ENCODE measurements around the gene YIPF6.
A peak's percentile ranks its signal among the peaks of the same experiment; 100 is the strongest.
"Not testable (repeated sequence)": the region's sequence is repeated elsewhere in the genome, so short reads cannot be mapped to it uniquely, and the experiment has no call there.

YIPF6 gene

DNA sequence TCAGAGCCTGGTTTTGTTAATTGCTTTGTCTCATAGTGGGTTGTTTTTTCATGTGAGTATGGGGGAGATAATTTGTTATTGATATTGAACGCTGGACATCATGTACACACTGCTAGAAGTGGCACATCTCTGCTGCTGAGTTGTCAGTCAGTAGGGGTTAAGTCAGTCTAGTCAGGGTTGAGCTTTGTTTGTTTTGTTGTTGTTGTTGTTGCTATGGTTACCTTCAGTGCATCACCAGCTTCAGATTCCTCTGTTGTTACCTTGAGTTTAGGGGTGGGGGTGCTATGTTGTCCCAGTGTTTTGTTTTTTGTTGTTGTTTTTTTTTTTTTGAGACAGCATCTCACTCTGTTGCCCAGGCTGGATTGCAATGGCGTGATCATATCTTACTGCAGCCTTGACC is 9.9 kb downstream of the YIPF6 start:
- no peak for DNase-seq

DNA sequence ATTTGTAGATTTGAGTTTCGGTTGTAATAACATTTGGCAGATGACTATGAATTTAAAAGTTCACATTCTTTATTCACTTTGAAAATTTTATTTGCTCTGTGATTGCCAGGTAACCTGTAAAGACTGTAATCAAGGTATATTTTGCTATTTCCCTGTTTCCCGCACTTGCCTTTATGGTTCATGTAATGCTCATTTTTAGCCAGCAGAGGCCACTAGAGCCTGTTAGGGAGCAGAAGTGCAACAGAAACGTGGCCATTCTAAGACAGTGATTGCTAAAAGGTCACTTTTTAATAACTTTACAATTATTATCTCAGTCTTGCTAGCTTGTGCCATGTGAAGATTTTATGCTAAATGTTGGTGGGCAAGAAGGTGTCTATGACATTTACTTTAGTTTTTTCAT is 12.4 kb downstream of the YIPF6 start:
- DNase-seq = peak; percentile 2

DNA sequence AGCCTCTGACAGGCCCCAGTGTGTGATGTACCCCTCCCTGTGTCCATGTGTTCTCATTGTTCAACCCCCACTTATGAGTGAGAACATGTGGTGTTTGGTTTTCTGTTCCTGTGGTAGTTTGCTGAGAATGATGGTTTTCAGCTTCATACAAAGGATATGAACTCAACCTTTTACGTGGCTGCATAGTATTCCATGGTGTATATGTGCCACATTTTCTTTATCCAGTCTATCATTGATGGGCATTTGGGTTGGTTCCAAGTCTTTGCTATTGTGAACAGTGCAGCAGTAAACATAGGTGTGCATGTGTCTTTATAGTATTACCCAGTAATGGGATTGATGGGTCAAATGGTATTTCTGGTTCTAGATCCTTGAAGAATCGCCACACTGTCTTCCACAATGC is 25.8 kb downstream of the YIPF6 start:
- not testable (repeated sequence) for DNase-seq

DNA sequence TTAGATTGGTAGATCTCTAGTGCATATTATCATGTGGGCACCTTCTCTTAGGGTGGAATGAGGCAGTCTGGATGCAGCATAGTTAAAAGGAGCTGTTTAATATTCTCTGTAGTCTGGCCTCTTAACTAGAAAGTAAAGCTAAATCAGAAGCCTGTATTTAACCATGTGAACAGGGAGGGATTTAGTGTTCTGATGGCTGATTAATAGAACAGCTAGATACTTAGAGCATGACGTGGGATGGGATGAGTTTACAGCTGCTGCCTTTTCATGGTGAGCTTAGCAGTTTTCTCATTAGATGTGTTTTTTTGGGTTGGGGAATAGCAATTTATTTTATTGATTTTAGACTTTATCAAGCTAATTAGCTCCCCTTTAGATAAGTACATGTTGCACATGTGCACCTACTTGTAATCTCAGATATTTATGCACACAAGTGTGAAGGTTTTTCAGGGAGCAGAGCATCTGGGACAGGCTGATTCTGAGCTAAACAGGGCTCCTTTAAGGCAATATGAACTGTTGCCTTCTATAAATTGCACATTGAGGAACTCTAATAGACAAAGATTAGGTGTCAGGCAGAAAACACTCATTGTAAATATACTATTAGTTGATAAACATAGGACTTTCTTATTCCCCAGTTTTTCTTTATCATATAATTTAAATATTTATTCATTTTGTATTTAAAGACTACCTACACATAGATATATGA is 34.1 kb downstream of the YIPF6 start:
- no peak for DNase-seq

DNA sequence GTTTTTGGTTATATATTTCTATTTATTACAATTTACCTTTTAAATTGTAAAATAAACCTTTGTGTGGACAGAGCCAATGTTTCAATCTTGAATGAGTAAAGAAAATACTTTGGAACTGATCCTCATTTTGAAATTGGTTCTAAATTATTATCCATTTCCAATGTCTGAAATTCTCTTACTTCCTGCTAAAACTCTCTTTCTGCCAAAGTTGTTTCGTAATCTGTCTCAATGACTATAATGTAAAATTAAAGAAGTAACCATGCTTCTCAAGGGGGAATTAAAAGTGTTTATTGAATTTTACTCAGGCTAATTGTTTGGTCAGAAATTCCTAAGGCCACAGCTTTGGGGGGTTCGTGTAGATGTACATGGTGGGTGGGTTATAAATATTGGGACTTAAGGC is 34.8 kb downstream of the YIPF6 start:
- DNase-seq = no peak

DNA sequence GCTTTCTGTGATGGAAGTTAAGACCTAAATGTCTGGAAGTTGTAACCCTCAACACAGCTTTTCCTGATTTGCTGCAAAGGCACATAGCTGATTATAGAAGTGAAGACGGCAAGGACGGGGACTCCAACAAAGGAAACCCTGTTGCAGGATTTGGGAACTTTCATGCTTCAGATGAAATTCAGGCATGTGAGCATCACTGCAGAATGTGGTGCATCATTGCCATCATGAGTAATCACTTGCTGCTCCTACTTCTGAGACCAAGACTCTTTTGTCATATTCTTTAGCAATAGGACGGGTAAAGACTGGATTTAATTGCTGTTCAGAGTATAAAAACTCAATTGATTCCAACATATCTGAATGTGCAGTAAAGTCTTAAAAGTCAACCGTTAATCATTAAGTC is 35.8 kb downstream of the YIPF6 start:
- no peak for DNase-seq

DNA sequence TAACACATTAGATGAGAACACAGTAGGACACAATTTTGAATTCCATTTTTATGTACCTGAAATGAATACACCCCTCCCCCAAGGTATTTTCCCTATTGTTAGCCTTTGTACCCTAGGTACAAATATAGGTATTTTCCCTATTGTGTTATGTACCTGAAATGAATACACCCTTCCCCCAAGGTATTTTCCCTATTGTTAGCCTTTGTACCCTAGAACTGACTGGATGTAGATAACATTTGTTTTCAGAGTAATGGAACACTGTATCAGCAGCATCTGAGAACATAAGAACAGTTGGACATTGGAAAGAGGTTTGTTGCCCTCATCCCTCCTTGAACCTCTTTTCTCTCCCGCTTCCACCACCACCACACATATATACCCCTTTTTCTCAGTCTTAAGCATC is 37.6 kb downstream of the YIPF6 start:
- no peak for DNase-seq

DNA sequence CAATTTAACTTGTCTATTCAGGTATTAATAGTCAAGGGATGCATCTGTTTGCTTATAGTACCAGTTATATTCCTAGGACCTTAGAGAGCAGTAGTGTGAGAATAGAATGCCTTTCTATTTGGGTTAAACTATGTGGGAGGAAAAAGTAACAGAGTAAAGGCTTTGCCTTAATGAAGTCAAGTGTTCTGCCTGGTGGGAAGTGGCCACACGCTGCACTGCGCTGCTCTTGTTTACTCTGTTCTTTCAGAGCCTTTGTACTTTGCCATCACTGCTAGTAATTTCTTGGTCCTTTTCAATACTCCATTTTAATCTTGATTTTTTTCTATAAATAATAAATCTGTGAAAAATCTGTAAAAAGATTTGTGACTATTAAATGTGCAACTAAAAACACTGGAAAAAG is 38.0 kb downstream of the YIPF6 start:
- DNase-seq = no peak

DNA sequence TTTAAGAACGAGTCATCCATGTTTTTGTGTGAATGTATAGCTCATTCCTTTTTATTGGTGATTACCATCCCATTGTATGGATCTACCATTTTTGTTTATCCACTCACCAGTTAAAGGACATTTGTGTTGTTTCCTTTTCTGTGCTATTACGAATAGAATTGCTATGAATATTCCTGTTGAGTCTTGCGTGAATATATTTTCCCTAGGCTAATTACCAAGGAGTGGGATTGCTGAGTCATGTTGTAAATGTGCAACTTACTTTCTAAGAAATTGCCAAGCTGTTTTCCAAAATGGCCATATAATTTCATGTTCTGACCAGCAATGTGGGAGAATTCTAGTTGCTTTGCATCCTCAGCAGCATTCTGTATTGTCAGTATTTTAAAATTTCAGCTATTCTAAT is 51.3 kb downstream of the YIPF6 start:
- no peak for DNase-seq

DNA sequence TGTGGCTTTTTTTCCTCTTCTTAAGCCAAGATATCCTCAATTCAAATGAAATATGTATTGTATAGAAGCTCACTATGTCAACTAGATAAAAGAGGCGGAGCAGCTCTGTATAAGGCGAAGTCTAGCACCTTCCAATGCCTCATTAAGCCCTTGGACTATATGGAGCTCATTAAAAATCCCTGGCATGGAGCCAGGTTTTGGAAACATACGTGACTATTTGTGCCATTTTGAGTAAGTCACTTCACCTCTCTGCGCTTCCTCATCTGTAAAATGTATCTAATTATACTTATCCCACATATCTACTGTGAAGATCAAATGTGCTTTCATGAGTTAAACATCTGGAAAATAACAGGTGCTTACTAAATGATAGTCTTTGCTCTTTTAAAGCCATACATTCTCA is 57.2 kb downstream of the YIPF6 start:
- no peak for DNase-seq

DNA sequence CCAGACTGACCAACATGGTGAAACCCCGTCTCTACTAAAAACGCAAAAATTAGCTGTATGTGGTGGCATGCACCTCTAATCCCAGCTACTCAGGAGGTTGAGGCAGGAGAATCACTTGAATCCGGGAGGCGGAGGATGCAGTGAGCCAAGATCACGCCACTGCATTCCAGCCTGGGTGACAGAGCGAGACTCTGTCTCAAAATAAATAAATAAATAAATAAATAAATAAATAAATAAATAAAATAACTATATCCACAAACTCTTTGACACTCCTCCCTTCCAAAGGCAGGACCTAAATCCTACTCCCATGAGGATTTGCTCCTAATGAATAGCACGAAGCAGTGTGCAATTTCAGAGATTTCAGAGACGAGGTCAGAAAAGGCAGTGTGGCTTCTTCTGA is 58.3 kb downstream of the YIPF6 start:
- not testable (repeated sequence) for DNase-seq

DNA sequence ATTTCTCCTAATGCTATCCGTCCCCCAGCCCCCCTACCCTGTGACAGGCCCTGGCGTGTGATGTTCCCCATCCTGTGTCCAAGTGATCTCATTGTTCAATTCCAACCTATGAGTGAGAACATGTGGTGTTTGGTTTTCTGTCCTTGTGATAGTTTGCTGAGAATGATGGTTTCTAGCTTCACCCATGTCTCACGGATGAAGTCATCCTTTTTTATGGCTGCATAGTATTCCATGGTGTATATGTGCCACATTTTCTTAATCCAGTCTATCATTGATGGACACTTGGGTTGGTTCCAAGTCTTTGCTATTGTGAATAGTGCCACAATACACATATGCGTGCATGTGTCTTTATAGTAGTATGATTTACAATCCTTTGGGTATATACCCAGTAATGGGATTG is 61.1 kb downstream of the YIPF6 start:
- DNase-seq = not testable (repeated sequence)

DNA sequence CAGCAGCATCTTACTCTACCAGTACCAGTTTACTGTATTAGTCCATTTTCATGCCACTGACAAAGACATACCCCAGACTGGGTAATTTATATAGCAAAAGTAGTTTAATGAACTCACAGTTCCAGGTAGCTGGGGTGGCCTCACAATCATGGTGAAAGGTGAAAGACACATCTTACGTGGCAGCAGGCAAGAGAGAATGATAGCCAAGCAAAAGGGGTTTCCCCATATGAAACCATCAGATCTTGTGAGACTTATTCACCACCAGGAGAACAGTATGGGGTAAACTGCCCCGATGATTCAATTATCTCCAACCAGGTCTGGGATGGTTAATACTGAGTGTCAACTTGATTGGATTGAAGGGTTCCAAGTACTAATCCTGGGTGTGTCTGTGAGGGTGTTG is 69.3 kb downstream of the YIPF6 start:
- DNase-seq = no peak

DNA sequence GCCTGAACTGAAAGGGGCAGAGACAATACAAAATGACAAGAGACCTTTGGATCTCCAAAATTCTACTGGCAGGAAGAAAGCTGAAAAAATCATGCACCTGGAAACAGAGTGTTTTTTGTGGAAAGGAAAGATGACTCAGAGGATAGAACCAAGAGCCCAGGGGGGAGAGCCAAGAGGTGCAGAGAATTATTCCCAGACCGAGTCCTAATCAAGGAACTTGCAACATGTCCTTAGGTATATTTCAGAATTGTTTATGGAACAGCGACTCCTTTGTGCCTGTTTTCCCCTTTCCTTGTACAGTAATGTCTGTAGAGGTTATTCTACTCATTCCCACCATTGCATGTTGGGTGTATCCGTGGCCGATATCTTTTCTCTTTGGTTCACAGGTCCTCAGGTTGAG is 71.7 kb downstream of the YIPF6 start:
- no peak for DNase-seq

DNA sequence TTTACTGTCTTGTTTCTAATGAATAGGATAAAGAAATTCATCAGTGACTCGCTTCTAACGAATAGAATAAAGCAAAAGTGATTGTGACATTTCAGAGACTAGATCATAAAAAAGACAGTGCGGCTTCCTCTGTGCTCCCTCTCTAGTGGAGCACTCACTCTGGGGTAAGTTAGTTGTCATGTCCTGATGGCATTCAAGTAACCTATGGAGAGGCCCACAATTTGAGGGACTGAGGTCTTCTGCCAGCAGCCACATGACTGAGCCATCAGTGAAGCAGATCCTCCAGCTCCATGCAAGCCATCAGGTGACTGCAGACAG is 72.4 kb downstream of the YIPF6 start:
- no peak for DNase-seq

DNA sequence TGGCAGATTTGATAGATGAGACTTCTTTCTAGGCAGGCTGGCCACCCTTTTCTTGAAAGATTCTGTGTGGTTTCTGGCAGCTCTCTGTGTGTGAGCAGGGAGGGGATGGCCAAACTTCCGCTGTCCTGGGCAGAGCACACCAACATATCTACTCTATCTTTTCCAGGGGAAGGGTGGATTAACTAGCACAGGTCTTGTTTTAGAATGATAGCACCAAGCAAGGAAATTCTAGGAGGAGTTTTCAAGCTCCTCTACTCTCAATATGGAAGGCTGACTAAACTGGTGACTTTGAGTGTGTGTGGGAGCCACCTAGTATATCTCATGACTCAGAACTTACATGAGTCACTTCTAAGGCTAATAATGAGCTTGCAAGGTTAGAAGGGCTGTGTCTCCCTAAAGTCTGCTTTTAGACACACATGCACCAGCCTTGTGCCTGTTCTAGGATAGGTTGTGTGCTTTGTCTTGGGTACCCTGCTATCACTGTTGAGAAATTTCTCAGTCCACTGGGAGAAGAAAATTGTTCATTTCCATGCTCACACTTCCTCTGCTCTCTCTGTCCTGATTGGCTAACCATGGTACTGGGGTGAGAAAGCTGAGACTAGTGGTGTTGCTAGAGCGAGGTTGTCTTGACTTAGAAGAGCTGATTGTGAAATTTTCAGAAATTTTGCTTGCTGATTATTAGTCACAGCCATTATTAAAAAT is 72.9 kb downstream of the YIPF6 start:
- no peak for DNase-seq

DNA sequence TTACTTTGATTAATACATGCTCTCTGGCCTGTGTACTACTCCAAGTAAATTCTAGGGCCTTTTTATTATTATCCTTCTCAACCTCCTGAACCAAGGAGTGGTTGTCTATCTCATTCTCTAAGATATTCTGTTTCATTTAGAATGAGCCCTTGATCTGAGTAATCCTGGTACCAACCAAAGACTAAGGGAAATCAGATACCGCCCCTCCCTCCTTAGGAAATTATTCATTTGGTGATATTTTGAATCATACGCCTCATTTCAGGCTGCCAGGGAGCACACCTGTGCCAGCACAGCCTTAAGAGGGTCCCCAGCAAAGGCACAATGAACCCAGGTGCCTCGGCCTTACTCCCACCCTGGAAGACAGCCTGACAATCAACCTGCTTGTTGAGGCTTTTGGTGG is 75.4 kb downstream of the YIPF6 start:
- DNase-seq = no peak

DNA sequence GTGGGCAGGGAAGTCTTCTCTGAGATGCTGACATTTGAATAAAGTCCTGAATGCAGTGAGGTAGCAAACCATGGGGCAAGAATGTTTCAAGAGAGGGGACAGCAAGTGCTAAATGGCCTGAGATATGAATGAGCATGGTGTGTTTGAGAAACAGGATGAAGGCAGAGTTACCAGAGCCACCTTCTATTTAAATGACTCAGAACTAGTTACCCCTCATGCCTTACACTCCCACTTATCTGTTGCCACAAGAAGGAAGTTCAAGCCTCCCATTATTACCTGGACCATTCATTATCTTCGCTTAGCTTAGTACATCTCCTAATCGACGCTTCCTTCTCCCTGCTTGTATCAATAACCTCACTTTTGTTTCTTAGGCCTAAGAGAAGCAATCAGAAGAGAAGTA is 81.0 kb downstream of the YIPF6 start:
- DNase-seq = no peak

DNA sequence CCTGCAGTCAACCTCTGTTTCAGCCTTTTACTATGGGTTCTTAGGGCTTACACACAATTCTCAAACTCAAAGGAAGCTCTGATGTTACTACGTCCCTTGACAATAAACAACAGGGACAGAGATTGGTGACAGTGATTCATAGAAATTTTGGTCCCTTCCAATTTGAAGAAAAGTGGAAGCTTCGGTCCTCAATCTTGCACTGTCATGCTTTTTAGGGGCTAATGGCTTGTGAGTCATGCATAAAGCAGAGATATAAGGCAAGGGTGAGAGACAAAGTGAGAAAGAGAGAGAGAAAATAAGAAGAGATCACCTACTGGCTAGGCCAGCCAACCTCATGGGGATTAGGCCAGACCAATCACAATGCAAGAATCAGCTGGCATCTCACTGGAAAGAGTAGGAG is 85.4 kb downstream of the YIPF6 start:
- DNase-seq = no peak

All from NCI-H1417 treated with DMSO at 0.1 percent for 48 hours (cell line).